Activated T-cell treated with anti-CD3 and anti-CD28 coated beads, Interleukin-2, amount 50 U/mL, for 72 hours (primary cell): Measurements from ENCODE around the gene IGLL5. TPM values are rescaled to one million over a fixed set of nuclear protein-coding genes. Genes with fewer than 3 reads are reported as not detected.

Experiments
- total RNA-seq, 2 donors: library from RNA; stranded (reverse); gene quantifications; one replicate each; pipeline ENCODE4 v1.2.3, GENCODE V29; 2022

Gene IGLL5
- total RNA-seq, 2 donors from 2014 or later: not detected

Other genes starting within 250 kb of the IGLL5 start
- not detected for gene GGTLC2, start 243.2 kb upstream of the IGLL5 start, total RNA-seq
- under 1 TPM; 0.56 to 0.89 TPM for gene GNAZ, start 182.7 kb downstream of the IGLL5 start, total RNA-seq